Neural progenitor cell (in vitro differentiated cells): Measurements from ENCODE around the gene TIMM29. TPM values are rescaled to one million over a fixed set of nuclear protein-coding genes. Genes with fewer than 3 reads are reported as not detected.
A peak's percentile ranks its signal among the peaks of the same experiment; 100 is the strongest.

Experiments
- DNase-seq: peaks from one replicate; pipeline ENCODE4 v3.0.0-alpha.2; 2016; ENCODE audit warnings: low spot score
- H2AFZ ChIP-seq: fragments of 200-600 bp; sonication (generic); replicated peaks from 2 replicates; pipeline ENCODE4 v1.6.1; 2016; ENCODE audit warnings: antibody characterized with exemption
- H3F3A ChIP-seq: fragments of 200-600 bp; sonication (generic); 2 replicates; pipeline ENCODE4 v1.6.1; 2016; ENCODE audit warnings: antibody characterized with exemption, low read depth
- H3K27ac ChIP-seq: fragments of 200-600 bp; sonication (generic); 2 replicates; pipeline ENCODE4 v1.5.1; 2016; ENCODE audit warnings: mild to moderate bottlenecking
- H3K27me3 ChIP-seq: fragments of 200-600 bp; sonication (generic); 2 replicates; pipeline ENCODE4 v1.6.1; 2016; ENCODE audit warnings: mild to moderate bottlenecking, moderate library complexity
- H3K36me3 ChIP-seq: fragments of 200-600 bp; sonication (generic); 2 replicates; pipeline ENCODE4 v1.5.1; 2016
- H3K4me1 ChIP-seq: fragments of 200-600 bp; sonication (generic); 2 replicates; pipeline ENCODE4 v1.6.1; 2016; ENCODE audit warnings: mixed run types
- H3K4me2 ChIP-seq: fragments of 200-600 bp; sonication (generic); 2 replicates; pipeline ENCODE4 v1.6.1; 2016
- H3K4me3 ChIP-seq: fragments of 200-600 bp; sonication (generic); 2 replicates; pipeline ENCODE4 v1.5.1; 2016
- H3K79me2 ChIP-seq: fragments of 200-600 bp; sonication (generic); 2 replicates; pipeline ENCODE4 v1.6.1; 2016; ENCODE audit warnings: low read depth
- H3K9ac ChIP-seq: fragments of 200-600 bp; sonication (generic); 2 replicates; pipeline ENCODE4 v1.6.1; 2016
- H3K9me3 ChIP-seq: fragments of 200-600 bp; sonication (generic); 2 replicates; pipeline ENCODE4 v1.5.1; 2016; ENCODE audit warnings: low read depth
- H4K20me1 ChIP-seq: fragments of 200-600 bp; sonication (generic); 2 replicates; pipeline ENCODE4 v1.6.1; 2016; ENCODE audit warnings: low read depth
- H3K27ac Mint-ChIP-seq: 3 replicates; pipeline ENCODE4 v1.8.0; 2021; ENCODE audit warnings: mixed read lengths
- H3K27me3 Mint-ChIP-seq: 2 replicates; pipeline ENCODE4 v1.8.0; 2022; ENCODE audit warnings: low read depth, mild to moderate bottlenecking, inconsistent platforms, moderate library complexity, mixed read lengths; ENCODE audit not compliant: insufficient read depth
- H3K36me3 Mint-ChIP-seq: 3 replicates; pipeline ENCODE4 v1.8.0; 2021; ENCODE audit warnings: mixed read lengths
- H3K4me1 Mint-ChIP-seq: 3 replicates; pipeline ENCODE4 v1.8.0; 2021; ENCODE audit warnings: mixed read lengths
- H3K4me3 Mint-ChIP-seq: 3 replicates; pipeline ENCODE4 v1.8.0; 2021; ENCODE audit warnings: mild to moderate bottlenecking, moderate library complexity, mixed read lengths
- H3K9me3 Mint-ChIP-seq: 3 replicates; pipeline ENCODE4 v1.8.0; 2020; ENCODE audit warnings: mixed read lengths
- CTCF ChIP-seq: fragments of 200-600 bp; sonication (generic); IDR thresholded peaks from 2 replicates; pipeline ENCODE4 v1.5.1; 2017; ENCODE audit warnings: antibody characterized with exemption, mild to moderate bottlenecking
- EZH2 ChIP-seq: fragments of 200-600 bp; sonication (generic); IDR thresholded peaks from 2 replicates; pipeline ENCODE4 v1.6.1; 2017; ENCODE audit warnings: antibody characterized with exemption, mild to moderate bottlenecking, moderate library complexity
- EZH2phosphoT487 ChIP-seq: fragments of 200-600 bp; sonication (generic); IDR thresholded peaks from 2 replicates; pipeline ENCODE4 v1.6.1; 2017; ENCODE audit warnings: antibody characterized with exemption
- total RNA-seq: library from RNA; depleted of rRNA; stranded (reverse); fragments of >200 nt; gene quantifications from 2 replicates; pipeline ENCODE4 v1.2.3, GENCODE V29; 2015; ENCODE audit warnings: low replicate concordance

TIMM29 gene
- total RNA-seq, 1 donor from 2014 or later, result 24.4 TPM

GRCh38 chr19:10884274-10884673 is 44.3 kb upstream of the TIMM29 start:
- TF ChIP-seq EZH2 (no peak), EZH2phosphoT487 (no peak), CTCF (no peak)
- peaks cover 70% of the 10 kb centered on the region for H3K4me1 Mint-ChIP-seq
- no peak overlapping the region for H3K4me3 ChIP-seq
- H3K27ac ChIP-seq, result no peak overlapping the region
- H3K9me3 ChIP-seq, result no peaks in the 10 kb centered on the region
- H3K36me3 Mint-ChIP-seq, result no peaks in the 10 kb centered on the region
- no peak overlapping the region for H3K4me2 ChIP-seq
- H3K9me3 Mint-ChIP-seq, result no peaks in the 10 kb centered on the region
- peaks cover 58% of the 10 kb centered on the region for H3K4me1 ChIP-seq
- H3K79me2 ChIP-seq, result peaks cover 100% of the 10 kb centered on the region
- no peak overlapping the region for H2AFZ ChIP-seq
- no peak overlapping the region for H3K9ac ChIP-seq
- no peaks in the 10 kb centered on the region for H3K27me3 ChIP-seq
- peaks cover 100% of the 10 kb centered on the region for H4K20me1 ChIP-seq
- H3K27me3 Mint-ChIP-seq, result no peaks in the 10 kb centered on the region
- H3K36me3 ChIP-seq, result no peaks in the 10 kb centered on the region
- no peak for DNase-seq
- no peak overlapping the region for H3K27ac Mint-ChIP-seq
- H3K4me3 Mint-ChIP-seq, result no peak overlapping the region
- H3F3A ChIP-seq, result peaks cover 44% of the 10 kb centered on the region

- peak; percentile 47 for DNase-seq
- H3K4me3 ChIP-seq, result no peak overlapping the region
- H3F3A ChIP-seq, result peaks cover 39% of the 10 kb centered on the region
- peak overlapping the region; percentile 44 for H3K4me3 Mint-ChIP-seq
- H3K4me2 ChIP-seq, result peak overlapping the region; percentile 44
- no peaks in the 10 kb centered on the region for H3K9me3 Mint-ChIP-seq
- H2AFZ ChIP-seq, result no peak overlapping the region
- H3K36me3 ChIP-seq, result no peaks in the 10 kb centered on the region
- peaks cover 93% of the 10 kb centered on the region for H4K20me1 ChIP-seq
- TF ChIP-seq CTCF (no peak), EZH2 (no peak), EZH2phosphoT487 (no peak)
- H3K27me3 Mint-ChIP-seq, result no peaks in the 10 kb centered on the region
- no peaks in the 10 kb centered on the region for H3K9me3 ChIP-seq
- H3K79me2 ChIP-seq, result peaks cover 96% of the 10 kb centered on the region
- H3K27ac ChIP-seq, result peak overlapping the region; percentile 26
- H3K9ac ChIP-seq, result no peak overlapping the region
- H3K4me1 ChIP-seq, result peaks cover 52% of the 10 kb centered on the region
- peaks cover 60% of the 10 kb centered on the region for H3K4me1 Mint-ChIP-seq
- no peaks in the 10 kb centered on the region for H3K36me3 Mint-ChIP-seq
- H3K27ac Mint-ChIP-seq, result peak overlapping the region; percentile 97
- H3K27me3 ChIP-seq, result no peaks in the 10 kb centered on the region
These were observed 43.1 kb upstream of the TIMM29 start for GRCh38 chr19:10885201-10886169.

GRCh38 chr19:10887616-10888367 is 40.8 kb upstream of the TIMM29 start:
- H3K4me1 ChIP-seq, result peaks cover 51% of the 10 kb centered on the region
- H3K4me2 ChIP-seq, result peak overlapping the region; percentile 60
- peaks cover 24% of the 10 kb centered on the region for H3F3A ChIP-seq
- no peak for TF ChIP-seq CTCF
- no peaks in the 10 kb centered on the region for H3K27me3 ChIP-seq
- no peak overlapping the region for H3K9ac ChIP-seq
- DNase-seq, result no peak
- Mint-ChIP-seq H3K36me3 (no peaks in the 10 kb centered on the region), H3K9me3 (no peaks in the 10 kb centered on the region), H3K4me1 (peaks cover 58% of the 10 kb centered on the region), H3K27ac (peak overlapping the region; percentile 93), H3K4me3 (peak overlapping the region; percentile 73), H3K27me3 (no peaks in the 10 kb centered on the region)
- peak overlapping the region; percentile 61 for H3K27ac ChIP-seq
- H2AFZ ChIP-seq, result no peak overlapping the region
- no peaks in the 10 kb centered on the region for H3K36me3 ChIP-seq
- peaks cover 92% of the 10 kb centered on the region for H4K20me1 ChIP-seq
- peak overlapping the region; percentile 1 for H3K4me3 ChIP-seq
- no peaks in the 10 kb centered on the region for H3K9me3 ChIP-seq
- H3K79me2 ChIP-seq, result peaks cover 93% of the 10 kb centered on the region
